ENCODE measurements around the gene RAPGEF4.

The RAPGEF4 gene

GRCh38 chr2:172843266-172843582 is 107.6 kb downstream of the RAPGEF4 start:
- no peak overlapping the region for H3K4me3 ChIP-seq (replicated peaks; ENCODE audit: low read depth, low read length)
- TF ChIP-seq CTCF (IDR thresholded peaks at IDR 0.05; ENCODE audit: low read length, missing control alignments) = no peak

GRCh38 chr2:172843902-172844715 is 108.5 kb downstream of the RAPGEF4 start:
- no peak for DNase-seq (ENCODE audit: low read depth)
- TF ChIP-seq CTCF (IDR thresholded peaks at IDR 0.05; ENCODE audit: low read length, missing control alignments) = no peak
- H3K4me3 ChIP-seq (replicated peaks; ENCODE audit: low read depth, low read length) = no peak overlapping the region

More at GRCh38 chr2:172843266-172843582, 107.6 kb downstream of the RAPGEF4 start:
- no peak for DNase-seq (ENCODE audit: low read depth)

GRCh38 chr2:172845028-172845630 is 109.5 kb downstream of the RAPGEF4 start:
- no peak for DNase-seq (ENCODE audit: low read depth)
- no peak overlapping the region for H3K4me3 ChIP-seq (replicated peaks; ENCODE audit: low read depth, low read length)
- TF ChIP-seq CTCF (IDR thresholded peaks at IDR 0.05; ENCODE audit: low read length, missing control alignments) = no peak

GRCh38 chr2:172846551-172846950 is 110.9 kb downstream of the RAPGEF4 start:
- TF ChIP-seq CTCF (IDR thresholded peaks at IDR 0.05; ENCODE audit: low read length, missing control alignments) = no peak
- H3K4me3 ChIP-seq (replicated peaks; ENCODE audit: low read depth, low read length) = no peak overlapping the region
- no peak for DNase-seq (ENCODE audit: low read depth)

- H3K4me3 ChIP-seq (replicated peaks; ENCODE audit: low read depth, low read length) = no peak overlapping the region
- no peak for DNase-seq (ENCODE audit: low read depth)
- no peak for TF ChIP-seq CTCF (IDR thresholded peaks at IDR 0.05; ENCODE audit: low read length, missing control alignments)
Observed at GRCh38 chr2:172847188-172847587, 111.5 kb downstream of the RAPGEF4 start.

GRCh38 chr2:172848519-172848918 is 112.9 kb downstream of the RAPGEF4 start:
- H3K4me3 ChIP-seq (replicated peaks; ENCODE audit: low read depth, low read length) = no peak overlapping the region
- DNase-seq (ENCODE audit: low read depth) = no peak
- TF ChIP-seq CTCF (IDR thresholded peaks at IDR 0.05; ENCODE audit: low read length, missing control alignments) = no peak
